IPS-18c (cell line): ENCODE data around the gene RAPH1.

Experiments used
- H3K4me3 ChIP-seq: 2 replicates; pipeline ENCODE4 v1.7.0; 2013; ENCODE audit warnings: low read depth, mild to moderate bottlenecking, low read length, moderate library complexity; ENCODE audit not compliant: insufficient read depth
- H3K9me3 ChIP-seq: one replicate; pipeline ENCODE4 v1.6.1; 2013; ENCODE audit warnings: mild to moderate bottlenecking, low read length, moderate library complexity; ENCODE audit not compliant: control insufficient read depth, insufficient read depth

The RAPH1 gene, protein sequence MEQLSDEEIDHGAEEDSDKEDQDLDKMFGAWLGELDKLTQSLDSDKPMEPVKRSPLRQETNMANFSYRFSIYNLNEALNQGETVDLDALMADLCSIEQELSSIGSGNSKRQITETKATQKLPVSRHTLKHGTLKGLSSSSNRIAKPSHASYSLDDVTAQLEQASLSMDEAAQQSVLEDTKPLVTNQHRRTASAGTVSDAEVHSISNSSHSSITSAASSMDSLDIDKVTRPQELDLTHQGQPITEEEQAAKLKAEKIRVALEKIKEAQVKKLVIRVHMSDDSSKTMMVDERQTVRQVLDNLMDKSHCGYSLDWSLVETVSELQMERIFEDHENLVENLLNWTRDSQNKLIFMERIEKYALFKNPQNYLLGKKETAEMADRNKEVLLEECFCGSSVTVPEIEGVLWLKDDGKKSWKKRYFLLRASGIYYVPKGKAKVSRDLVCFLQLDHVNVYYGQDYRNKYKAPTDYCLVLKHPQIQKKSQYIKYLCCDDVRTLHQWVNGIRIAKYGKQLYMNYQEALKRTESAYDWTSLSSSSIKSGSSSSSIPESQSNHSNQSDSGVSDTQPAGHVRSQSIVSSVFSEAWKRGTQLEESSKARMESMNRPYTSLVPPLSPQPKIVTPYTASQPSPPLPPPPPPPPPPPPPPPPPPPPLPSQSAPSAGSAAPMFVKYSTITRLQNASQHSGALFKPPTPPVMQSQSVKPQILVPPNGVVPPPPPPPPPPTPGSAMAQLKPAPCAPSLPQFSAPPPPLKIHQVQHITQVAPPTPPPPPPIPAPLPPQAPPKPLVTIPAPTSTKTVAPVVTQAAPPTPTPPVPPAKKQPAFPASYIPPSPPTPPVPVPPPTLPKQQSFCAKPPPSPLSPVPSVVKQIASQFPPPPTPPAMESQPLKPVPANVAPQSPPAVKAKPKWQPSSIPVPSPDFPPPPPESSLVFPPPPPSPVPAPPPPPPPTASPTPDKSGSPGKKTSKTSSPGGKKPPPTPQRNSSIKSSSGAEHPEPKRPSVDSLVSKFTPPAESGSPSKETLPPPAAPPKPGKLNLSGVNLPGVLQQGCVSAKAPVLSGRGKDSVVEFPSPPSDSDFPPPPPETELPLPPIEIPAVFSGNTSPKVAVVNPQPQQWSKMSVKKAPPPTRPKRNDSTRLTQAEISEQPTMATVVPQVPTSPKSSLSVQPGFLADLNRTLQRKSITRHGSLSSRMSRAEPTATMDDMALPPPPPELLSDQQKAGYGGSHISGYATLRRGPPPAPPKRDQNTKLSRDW

DNA sequence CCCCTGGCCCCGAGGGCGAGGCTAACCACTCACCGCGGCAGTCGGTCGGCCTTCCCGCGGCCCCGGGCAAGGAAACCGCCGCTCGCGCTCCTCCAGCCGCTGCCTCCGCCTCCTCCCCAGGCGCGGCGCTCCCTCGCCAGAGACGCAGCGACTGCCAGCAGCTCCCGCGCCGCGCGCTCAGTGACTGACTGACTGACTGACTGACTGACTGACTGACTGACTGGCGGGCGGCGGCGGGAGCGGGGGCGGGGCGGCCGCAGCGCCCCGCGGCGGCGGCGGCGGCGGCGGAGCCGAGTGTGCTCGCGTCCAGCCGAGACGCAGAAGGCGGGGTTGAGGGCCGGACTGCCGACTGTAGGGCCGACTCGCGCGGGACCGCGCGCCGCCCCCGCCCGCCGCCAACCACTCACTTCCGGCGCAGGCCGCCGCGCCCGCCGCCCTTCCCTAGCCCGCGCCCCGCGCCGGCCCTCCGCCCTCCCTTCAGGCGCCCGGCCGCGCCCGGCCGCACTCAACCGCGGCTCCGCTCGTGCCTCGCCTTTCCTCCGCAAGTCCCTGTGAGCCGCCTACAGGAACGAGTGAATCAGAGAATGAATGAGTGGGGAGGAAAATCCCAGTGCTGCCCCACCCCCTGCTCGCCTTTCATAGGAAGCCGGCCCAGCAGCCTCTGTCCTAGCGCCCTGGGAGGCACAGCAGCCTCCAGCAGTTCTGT is at the start of gene RAPH1:
RAPH1 (minus strand) TSS at position 224 of the 706 bp plus-strand sequence. CDS start 39,948 bp downstream, outside the sequence.
- Histone ChIP-seq H3K9me3 (no peaks in the 10 kb centered on the region), H3K4me3 (peak within 1 kb of the TSS; percentile 84)

DNA sequence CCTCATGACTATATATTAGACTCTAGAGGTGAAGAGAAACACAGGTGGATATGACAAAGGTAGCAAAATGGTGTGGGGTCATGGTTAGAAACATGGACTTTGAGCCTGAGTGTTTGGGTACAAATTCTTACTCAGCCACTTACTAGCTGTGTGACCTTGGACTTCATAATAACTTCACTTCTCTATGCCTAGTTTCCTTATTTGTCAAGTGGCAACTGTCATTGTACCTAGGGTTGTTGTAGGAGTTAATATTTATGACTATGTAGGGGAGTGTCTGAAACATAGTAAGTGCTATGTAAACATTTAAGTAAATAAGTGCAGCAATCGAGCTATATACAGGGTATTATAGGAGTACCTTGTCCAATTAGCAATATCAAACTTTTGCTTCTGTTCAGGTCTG is 49.7 kb upstream of the RAPH1 start:
- Histone ChIP-seq H3K9me3 (no peaks in the 10 kb centered on the region), H3K4me3 (no peak overlapping the region)

DNA sequence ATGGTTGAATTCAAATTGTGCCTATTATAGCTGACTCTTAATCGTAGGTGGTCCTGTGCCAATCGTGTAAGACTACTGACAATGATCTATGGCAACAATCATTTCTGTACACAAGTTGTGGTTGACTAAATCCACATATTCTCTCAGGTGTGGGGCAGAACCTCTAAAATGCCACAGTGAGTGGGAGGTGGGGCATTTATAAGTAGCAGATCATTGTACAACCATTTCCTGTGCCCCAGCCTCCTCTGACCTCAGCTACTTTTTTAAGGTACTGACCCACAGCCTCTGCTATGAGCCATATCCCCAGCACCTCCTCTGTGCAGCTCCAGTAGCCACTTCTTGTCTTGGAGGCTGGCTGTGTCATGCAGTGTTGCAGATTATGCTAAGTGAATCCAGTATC is 48.6 kb upstream of the RAPH1 start:
- H3K9me3 ChIP-seq, result no peaks in the 10 kb centered on the region
- no peak overlapping the region for H3K4me3 ChIP-seq

DNA sequence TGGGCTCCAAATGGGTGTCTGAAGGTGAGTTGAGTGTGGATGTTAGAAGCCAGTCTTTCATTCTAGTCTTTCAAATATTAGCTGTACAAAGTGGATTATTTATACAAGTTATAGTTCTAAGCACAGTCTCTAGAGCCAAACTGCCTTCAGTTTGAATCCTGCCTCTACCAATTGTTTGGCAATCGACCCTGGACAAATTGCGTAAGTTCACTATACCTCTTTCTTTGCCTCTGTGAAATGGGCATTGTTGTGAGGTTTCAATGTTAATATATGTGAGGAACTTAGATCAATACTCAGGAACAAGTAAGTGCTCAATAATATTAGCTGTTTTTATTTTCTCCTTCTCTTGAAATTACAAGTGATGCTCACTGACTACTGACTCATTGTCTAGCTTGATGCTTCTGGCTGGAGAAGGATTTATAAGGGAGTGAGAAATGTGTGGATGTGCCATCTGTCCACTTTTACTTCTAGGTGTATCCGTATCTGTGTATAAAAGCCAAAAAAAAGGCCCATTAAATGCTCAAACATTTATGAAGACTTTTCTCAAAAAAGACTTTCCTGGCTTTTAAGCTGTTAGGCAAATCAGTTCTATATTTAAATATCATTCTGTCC is 48.1 kb upstream of the RAPH1 start:
- no peak overlapping the region for H3K4me3 ChIP-seq
- no peaks in the 10 kb centered on the region for H3K9me3 ChIP-seq

DNA sequence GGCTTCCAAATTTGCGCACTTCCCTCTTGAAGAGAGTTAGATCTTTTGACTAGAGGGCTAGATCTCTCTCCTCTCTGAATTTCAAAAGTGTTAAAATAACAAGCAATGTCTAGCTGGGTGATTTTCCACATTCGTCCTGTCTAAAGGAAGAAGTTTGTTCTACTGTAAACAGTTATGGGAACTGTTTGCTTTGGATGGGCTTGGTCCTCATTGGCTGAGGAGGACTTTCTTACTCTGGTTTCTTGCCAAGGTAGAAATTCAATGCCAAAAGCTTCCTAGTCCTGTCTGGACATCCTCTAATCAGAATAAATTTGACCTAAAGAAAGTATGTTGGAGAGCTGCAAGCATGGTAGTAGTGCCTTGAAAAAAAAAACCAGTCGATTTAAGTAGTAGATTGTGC is 47.4 kb upstream of the RAPH1 start:
- Histone ChIP-seq H3K4me3 (no peak overlapping the region), H3K9me3 (no peaks in the 10 kb centered on the region)

DNA sequence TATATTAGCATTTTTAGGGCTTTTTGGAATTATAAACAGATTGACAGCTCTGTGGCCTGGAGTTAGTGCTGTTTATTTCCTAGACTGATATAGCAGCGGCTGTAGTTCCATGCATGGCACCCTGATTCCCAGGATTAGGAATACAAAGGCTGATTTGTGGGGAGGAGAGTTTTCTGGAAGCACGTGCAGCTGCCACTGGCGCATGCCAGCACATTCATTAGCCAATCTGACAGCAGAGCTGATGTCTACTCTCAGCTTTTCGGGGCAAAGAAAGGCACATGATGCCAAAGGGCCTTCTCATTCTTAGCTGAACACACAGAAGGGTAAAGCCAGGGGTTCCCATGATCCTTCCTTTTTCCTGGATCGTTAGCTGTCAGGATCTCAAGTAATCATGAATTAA is 45.7 kb upstream of the RAPH1 start:
- Histone ChIP-seq H3K4me3 (no peak overlapping the region), H3K9me3 (no peaks in the 10 kb centered on the region)

DNA sequence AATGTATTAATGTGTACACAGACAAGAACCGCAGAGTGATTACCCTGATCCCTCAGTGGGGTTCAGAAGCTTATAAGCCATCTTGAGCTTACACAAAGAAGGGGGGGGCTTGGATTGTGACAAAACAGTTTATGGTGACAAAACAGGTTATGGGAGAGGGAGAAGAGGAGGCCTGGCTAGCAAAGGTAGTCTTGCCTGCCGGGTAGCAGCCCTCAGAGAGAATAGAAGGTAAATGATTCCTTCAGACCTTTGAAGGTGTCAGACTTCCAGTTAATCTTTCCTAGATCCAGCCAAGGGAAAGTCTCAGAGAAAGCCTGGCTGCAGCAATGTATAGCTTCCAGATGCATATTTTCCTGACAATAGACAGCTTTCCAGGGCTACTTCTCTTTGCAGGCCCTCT is 44.6 kb upstream of the RAPH1 start:
- H3K4me3 ChIP-seq, result no peak overlapping the region
- H3K9me3 ChIP-seq, result no peaks in the 10 kb centered on the region

DNA sequence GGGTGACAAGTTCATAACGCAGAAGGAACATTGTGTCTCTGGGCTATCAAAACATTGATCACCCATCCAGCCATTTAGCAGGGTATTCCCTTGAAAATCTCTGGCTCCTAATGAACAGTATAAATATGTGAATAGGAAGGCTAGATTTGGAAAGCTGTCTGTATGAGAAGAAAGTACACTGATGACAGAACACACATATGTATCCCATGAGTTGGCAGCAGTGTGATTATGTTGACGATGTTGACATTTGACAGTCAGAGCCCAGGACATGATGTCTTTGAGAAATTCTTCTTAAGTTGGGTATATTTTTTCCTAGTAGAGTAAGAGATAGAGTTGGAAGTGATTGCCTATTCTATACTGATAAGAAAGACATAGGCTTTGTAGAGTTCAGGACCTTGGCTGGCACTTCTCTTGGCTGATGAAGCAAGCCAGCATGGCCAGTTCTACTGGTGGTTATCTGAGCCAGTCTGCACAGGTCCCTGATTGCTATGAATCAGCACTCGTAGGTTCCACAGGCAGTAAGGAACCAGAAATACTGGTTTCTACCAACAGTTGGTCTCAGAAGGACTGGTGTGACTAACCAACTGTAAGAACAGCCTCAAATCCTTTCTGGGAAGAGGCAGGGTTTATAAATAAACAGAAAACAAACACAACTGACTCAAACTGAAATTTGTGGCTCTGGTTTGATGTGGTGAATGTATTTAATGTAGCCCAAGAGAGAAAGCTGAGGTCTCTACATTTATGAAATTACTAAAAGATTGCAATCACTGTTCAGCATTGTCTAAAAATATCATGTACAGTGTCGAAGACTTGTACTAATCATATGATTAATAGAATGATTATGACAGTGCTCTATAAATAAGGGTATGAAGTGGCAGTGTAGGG is 43.9 kb upstream of the RAPH1 start:
- Histone ChIP-seq H3K4me3 (no peak overlapping the region), H3K9me3 (no peaks in the 10 kb centered on the region)

DNA sequence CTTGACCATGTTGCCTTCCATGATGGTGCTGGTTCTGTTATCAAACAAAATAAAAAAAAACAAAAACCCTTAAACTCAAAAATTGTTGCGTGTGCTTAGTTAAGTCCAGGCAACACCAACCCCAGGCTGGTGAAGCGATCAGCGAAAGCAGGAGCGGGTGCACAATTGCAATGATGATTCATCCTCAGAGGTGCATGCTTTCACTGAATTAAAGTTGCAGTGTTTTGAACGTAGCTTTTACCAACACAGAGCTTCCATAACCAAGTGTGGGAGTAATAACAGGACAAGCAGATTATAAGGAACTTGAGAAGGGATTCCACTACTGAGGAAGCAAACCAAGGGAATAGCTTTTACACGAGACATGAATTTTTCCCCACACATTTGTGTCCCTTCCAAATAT is 39.7 kb upstream of the RAPH1 start:
- no peak overlapping the region for H3K4me3 ChIP-seq
- H3K9me3 ChIP-seq, result no peaks in the 10 kb centered on the region

DNA sequence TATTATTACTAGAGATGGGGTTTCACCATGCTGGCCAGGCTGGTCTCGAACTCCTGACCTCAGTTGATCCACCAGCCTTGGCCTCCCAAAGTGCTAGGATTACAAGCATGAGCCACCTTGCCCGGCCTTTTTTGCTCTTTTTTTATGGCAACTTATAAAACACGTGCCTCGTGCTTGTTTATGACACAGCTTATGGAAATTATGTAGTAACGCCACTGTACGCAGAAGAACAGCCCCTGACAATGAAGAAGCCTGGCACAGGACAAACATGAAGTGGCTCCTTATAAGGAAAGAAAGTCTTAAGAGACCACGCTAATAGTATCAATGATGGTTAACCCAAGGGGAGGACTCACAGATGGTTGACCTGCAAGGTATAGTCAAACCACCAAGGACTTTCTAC is 37.2 kb upstream of the RAPH1 start:
- no peak overlapping the region for H3K4me3 ChIP-seq

DNA sequence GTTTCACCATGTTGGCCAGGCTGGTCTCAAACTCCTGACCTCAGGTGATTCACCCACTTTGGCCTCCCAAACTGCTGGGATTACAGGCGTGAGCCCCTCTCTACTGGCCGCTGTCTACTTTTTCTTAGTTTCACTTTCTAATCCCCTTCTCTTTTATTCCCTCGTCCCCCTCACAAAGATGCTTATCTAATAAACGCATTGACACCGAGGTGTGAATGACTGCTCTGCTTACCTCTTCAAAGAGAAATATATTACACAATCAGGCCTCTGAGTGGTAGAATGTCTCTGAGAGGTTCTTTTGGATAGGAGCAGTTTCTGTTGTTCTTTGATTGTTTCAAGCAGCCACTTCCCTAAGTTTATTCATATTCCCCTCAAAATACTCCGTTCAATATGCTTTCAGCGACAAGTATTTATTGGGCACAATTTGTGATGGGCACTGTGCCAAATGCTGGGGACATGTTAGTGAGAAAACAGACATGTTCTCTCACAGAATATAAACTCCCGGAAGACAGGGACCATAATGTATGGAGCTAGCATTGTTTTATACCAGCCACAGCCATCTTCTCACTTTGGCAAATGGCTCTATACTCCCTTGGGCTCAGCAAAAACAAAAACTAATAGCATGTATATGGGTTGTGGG is 34.7 kb upstream of the RAPH1 start:
- no peaks in the 10 kb centered on the region for H3K9me3 ChIP-seq
- no peak overlapping the region for H3K4me3 ChIP-seq

More for the DNA sequence above, 37.2 kb upstream of the RAPH1 start:
- H3K9me3 ChIP-seq, result no peaks in the 10 kb centered on the region

DNA sequence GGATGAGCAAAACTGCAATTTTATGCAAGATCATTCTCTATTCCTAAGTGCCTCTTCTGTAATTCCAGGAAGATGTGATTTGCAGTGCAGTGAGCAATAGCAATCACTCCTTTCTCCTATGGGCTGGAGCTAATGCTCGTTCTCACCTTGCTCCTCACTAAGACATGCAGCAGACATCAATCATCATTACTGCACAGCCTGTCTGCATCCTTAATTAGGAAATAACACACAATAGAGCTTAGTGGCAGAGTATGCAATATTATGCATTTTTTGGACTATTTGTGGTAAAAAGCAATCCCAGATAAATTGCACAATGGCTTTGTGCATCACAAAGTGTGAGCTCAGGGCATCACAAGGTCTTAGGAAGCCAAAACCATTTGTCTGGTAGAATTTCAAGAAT is 32.6 kb upstream of the RAPH1 start:
- no peaks in the 10 kb centered on the region for H3K9me3 ChIP-seq
- H3K4me3 ChIP-seq, result no peak overlapping the region

DNA sequence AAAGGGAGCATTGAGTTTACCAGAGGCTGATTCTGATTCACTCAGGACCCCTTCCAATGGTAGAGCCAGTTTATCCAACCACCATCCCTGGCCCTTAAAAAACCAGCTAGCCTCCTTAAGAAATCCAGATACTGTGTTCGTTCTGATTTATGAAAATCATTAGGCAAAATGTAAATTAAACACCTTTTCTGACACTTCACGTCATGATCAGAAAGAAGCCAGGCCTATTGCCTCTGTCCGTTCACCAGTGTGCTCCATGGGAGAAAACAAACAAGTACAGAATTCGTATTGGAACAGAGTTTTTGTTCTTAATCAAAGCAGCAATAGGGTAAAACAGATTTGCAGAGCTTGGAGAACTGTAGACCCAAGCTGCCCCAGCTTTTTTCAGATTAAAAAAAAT is 31.1 kb upstream of the RAPH1 start:
- H3K9me3 ChIP-seq, result no peaks in the 10 kb centered on the region

DNA sequence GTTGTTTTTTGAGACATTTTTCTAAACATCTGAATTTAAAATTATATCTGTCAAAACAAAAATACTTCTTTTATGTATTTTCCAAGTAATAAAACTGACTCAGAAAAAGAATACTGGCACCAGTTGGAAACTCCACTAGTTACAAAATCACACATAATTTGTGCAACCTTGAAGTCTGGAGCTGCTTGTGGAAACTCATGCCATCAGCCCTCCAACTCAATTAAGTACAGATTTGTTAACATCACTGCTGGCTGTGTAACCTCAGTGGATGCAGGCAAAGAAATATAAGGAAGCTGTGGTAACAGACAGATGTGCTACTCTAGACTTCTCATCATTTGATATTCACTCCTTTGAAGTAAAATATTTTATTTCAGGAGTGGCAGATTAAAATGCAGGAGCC is 30.0 kb upstream of the RAPH1 start:
- H3K9me3 ChIP-seq, result no peaks in the 10 kb centered on the region
- no peak overlapping the region for H3K4me3 ChIP-seq

More for the DNA sequence above, 31.1 kb upstream of the RAPH1 start:
- no peak overlapping the region for H3K4me3 ChIP-seq

DNA sequence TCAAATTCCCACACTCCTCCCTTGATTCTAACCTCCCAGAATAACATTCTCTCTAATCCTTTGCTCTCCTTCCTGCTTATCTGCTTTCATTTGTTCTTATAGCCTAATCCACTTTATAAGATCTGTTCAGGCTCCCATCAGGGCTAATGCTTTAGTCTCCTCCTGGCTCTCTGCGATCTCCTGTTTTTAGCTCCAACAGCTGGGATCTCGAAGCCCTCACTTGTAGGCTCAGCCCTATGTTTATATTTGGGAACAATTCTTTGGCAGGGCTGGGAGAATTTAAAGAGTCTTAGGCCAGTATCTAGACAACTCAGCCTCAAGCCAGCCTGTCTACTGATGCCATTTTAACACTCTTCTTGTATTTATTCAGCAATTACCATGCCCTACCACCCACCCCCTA is 27.2 kb upstream of the RAPH1 start:
- no peak overlapping the region for H3K4me3 ChIP-seq
- no peaks in the 10 kb centered on the region for H3K9me3 ChIP-seq
